ENCODE measurements around the gene PXMP2. TPM values are rescaled to one million over a fixed set of nuclear protein-coding genes. Genes with fewer than 3 reads are reported as not detected.

Gene PXMP2
- total and polyA plus RNA-seq, 3 experiments from 2014 or later, result 14.5 to 22.5 (median 21.2) TPM

- ChIA-PET POLR2A (no interaction called here), CTCF (no interaction called here)
- no peak for DNase-seq
- Histone ChIP-seq H3K4me1 (ENCODE audit: insufficient read depth, low read length) (peaks cover 3% of the 10 kb centered on the region), H3K4me3 (ENCODE audit: low read length) (no peak overlapping the region), H3K36me3 (ENCODE audit: insufficient read depth, low read length) (peaks cover 27% of the 10 kb centered on the region), H3K27ac (ENCODE audit: low read depth, low read length) (no peak overlapping the region), H3K27me3 (ENCODE audit: insufficient read depth, low read length, poor library complexity, severe bottlenecking) (no peaks in the 10 kb centered on the region), H3K9me3 (ENCODE audit: low read length) (no peaks in the 10 kb centered on the region)
- Mint-ChIP-seq H3K36me3 (peaks cover 0 to 63% (median 10%) of the 10 kb centered on the region in 3 donors), H3K27ac (peak overlapping the region in 1 of 8 donors; percentile 10), H3K4me3 (no peak overlapping the region), H3K27me3 (no peaks in the 10 kb centered on the region), H3K4me1 (peaks cover 8 to 22% (median 16%) of the 10 kb centered on the region in 3 donors), H3K9me3 (no peaks in the 10 kb centered on the region)
Observed at GRCh38 chr12:132717011-132717410, 29.6 kb downstream of the PXMP2 start.

GRCh38 chr12:132717531-132718387 lies 30.4 kb downstream of the PXMP2 start:
- ChIA-PET CTCF (no interaction called here), POLR2A (no interaction called here)
- Histone ChIP-seq H3K4me1 (ENCODE audit: insufficient read depth, low read length) (no peaks in the 10 kb centered on the region), H3K36me3 (ENCODE audit: insufficient read depth, low read length) (peaks cover 27% of the 10 kb centered on the region), H3K27ac (ENCODE audit: low read depth, low read length) (no peak overlapping the region), H3K27me3 (ENCODE audit: insufficient read depth, low read length, poor library complexity, severe bottlenecking) (no peaks in the 10 kb centered on the region), H3K4me3 (ENCODE audit: low read length) (no peak overlapping the region), H3K9me3 (ENCODE audit: low read length) (no peaks in the 10 kb centered on the region)
- peaks cover 5 to 17% (median 12%) of the 10 kb centered on the region in 3 donors for H3K4me1 Mint-ChIP-seq
- peaks cover 0 to 65% (median 10%) of the 10 kb centered on the region in 3 donors for H3K36me3 Mint-ChIP-seq
- no peak overlapping the region for H3K4me3 Mint-ChIP-seq
- no peaks in the 10 kb centered on the region for H3K27me3 Mint-ChIP-seq
- H3K27ac Mint-ChIP-seq, result peak overlapping the region in 2 of 8 donors; percentile 10 to 27
- H3K9me3 Mint-ChIP-seq, result no peaks in the 10 kb centered on the region
- DNase-seq, result no peak

DNA sequence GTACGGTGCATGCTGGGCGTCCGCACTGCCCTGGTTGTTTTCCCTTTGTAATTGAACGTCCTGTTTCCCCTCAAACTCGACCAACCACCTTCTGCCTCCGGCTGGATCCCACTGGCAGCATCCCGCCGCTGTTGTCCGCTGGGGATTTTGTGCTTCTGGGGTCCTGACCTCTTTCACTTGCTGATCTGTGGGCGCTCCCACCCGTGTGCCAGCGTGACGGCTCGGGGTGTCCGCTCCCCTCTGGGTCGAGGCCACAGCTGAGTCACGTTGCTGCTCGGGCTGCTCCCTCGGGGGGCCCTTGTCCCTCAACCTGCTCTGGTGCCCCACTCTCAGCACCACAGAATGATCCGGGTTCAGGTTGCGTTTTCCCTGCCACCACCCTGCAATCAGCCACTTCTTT lies 31.3 kb downstream of the PXMP2 start:
- Histone ChIP-seq H3K4me3 (ENCODE audit: low read length) (no peak overlapping the region), H3K4me1 (ENCODE audit: insufficient read depth, low read length) (no peaks in the 10 kb centered on the region), H3K9me3 (ENCODE audit: low read length) (no peaks in the 10 kb centered on the region), H3K27me3 (ENCODE audit: insufficient read depth, low read length, poor library complexity, severe bottlenecking) (no peaks in the 10 kb centered on the region), H3K36me3 (ENCODE audit: insufficient read depth, low read length) (peaks cover 27% of the 10 kb centered on the region), H3K27ac (ENCODE audit: low read depth, low read length) (no peak overlapping the region)
- Mint-ChIP-seq H3K27me3 (no peaks in the 10 kb centered on the region), H3K27ac (peak overlapping the region in 1 of 8 donors; percentile 81), H3K4me3 (peak overlapping the region in 1 of 7 donors; percentile 52), H3K9me3 (no peaks in the 10 kb centered on the region), H3K4me1 (peaks cover 3 to 8% (median 4%) of the 10 kb centered on the region in 3 donors), H3K36me3 (peaks cover 0 to 70% (median 10%) of the 10 kb centered on the region in 3 donors)
- DNase-seq, result no peak
- ChIA-PET POLR2A (no interaction called here), CTCF (no interaction called here)

- Mint-ChIP-seq H3K9me3 (no peaks in the 10 kb centered on the region), H3K4me3 (no peak overlapping the region), H3K27me3 (no peaks in the 10 kb centered on the region), H3K4me1 (peaks cover 3% of the 10 kb centered on the region in 3 donors), H3K27ac (peak overlapping the region in 1 of 8 donors; percentile 81), H3K36me3 (peaks cover 0 to 75% (median 10%) of the 10 kb centered on the region in 3 donors)
- Histone ChIP-seq H3K4me3 (ENCODE audit: low read length) (no peak overlapping the region), H3K36me3 (ENCODE audit: insufficient read depth, low read length) (peaks cover 30% of the 10 kb centered on the region), H3K4me1 (ENCODE audit: insufficient read depth, low read length) (no peaks in the 10 kb centered on the region), H3K27me3 (ENCODE audit: insufficient read depth, low read length, poor library complexity, severe bottlenecking) (no peaks in the 10 kb centered on the region), H3K9me3 (ENCODE audit: low read length) (no peaks in the 10 kb centered on the region), H3K27ac (ENCODE audit: low read depth, low read length) (no peak overlapping the region)
- CTCF ChIA-PET, result no interaction called here
- POLR2A ChIA-PET, result no interaction called here
- DNase-seq, result no peak
Observed at GRCh38 chr12:132719141-132719953, 32.0 kb downstream of the PXMP2 start.

DNA sequence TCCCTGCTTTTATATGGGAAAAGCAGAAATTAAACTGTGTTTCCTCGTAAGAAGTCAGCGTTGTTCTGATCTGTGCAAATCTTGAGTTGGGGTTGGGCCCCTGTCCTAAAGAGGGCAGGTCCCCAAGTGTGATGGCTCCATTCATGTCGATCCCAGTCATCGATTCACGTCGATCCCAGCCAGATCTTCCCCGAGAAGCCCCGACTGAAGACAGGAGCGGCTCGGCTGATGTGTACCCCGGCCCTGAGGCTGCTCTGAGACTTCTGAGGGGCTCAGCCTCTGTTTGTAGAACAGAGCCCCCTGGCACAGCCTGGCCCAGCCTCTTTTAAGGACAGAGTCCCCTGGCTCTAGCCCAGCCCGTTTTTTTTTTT lies 32.6 kb downstream of the PXMP2 start:
- CTCF ChIA-PET, result no interaction called here
- Mint-ChIP-seq H3K27ac (peak overlapping the region in 1 of 8 donors; percentile 36), H3K4me3 (no peak overlapping the region), H3K36me3 (peaks cover 0 to 74% (median 7%) of the 10 kb centered on the region in 3 donors), H3K4me1 (no peaks in the 10 kb centered on the region), H3K9me3 (no peaks in the 10 kb centered on the region), H3K27me3 (no peaks in the 10 kb centered on the region)
- Histone ChIP-seq H3K4me3 (ENCODE audit: low read length) (no peak overlapping the region), H3K9me3 (ENCODE audit: low read length) (no peaks in the 10 kb centered on the region), H3K27me3 (ENCODE audit: insufficient read depth, low read length, poor library complexity, severe bottlenecking) (no peaks in the 10 kb centered on the region), H3K4me1 (ENCODE audit: insufficient read depth, low read length) (no peaks in the 10 kb centered on the region), H3K36me3 (ENCODE audit: insufficient read depth, low read length) (peaks cover 25% of the 10 kb centered on the region), H3K27ac (ENCODE audit: low read depth, low read length) (no peak overlapping the region)
- no peak for DNase-seq
- POLR2A ChIA-PET, result no interaction called here

DNA sequence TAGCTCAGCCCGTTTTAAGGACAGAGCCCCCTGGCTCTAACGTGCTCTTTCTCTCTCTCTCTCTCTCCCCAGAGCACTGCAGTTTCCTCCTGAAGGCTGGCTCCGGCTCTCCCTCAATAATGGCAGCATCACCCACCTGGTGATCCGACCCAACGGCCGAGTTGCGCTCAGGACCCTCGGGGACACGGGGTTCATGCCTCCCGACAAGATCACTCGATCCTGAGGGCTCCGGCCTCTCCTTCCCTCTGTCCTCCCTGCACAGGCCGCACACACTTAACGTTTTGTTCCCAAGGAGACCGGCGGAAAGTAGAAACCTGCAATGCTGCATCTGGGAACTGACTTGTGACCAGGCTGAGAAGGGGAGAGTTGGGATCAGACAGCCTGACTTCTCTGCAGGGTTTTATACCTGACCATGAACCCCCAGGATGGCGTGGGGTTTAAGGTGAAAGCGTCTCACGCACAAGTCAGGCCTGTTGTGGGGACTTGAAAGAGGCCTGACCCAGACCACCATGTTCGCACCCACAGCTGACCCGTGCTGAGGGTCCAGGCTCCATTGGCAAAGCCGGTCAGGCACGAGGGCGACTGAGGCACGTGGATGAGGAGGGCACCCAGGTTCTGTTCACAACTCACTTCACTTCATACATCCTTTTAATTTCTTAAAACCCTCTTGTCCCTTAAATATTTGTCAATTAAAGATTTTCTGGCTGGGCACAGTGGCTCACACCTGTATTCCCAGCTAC lies 33.4 kb downstream of the PXMP2 start:
- H3K4me1 Mint-ChIP-seq, result no peaks in the 10 kb centered on the region
- Histone ChIP-seq H3K4me1 (ENCODE audit: insufficient read depth, low read length) (no peaks in the 10 kb centered on the region), H3K27ac (ENCODE audit: low read depth, low read length) (no peak overlapping the region), H3K27me3 (ENCODE audit: insufficient read depth, low read length, poor library complexity, severe bottlenecking) (no peaks in the 10 kb centered on the region), H3K4me3 (ENCODE audit: low read length) (no peak overlapping the region), H3K9me3 (ENCODE audit: low read length) (no peaks in the 10 kb centered on the region), H3K36me3 (ENCODE audit: insufficient read depth, low read length) (peaks cover 25% of the 10 kb centered on the region)
- H3K4me3 Mint-ChIP-seq, result no peak overlapping the region
- CTCF ChIA-PET, result no interaction called here
- H3K9me3 Mint-ChIP-seq, result no peaks in the 10 kb centered on the region
- no peaks in the 10 kb centered on the region for H3K27me3 Mint-ChIP-seq
- no peak for DNase-seq
- H3K27ac Mint-ChIP-seq, result peak overlapping the region in 1 of 8 donors; percentile 43
- POLR2A ChIA-PET, result interaction anchor here (0.6 kb wide), 1 partner anchor 15 kb away, joined by 8 read pairs; no protein-coding TSS in a partner anchor
- H3K36me3 Mint-ChIP-seq, result peaks cover under 1 to 76% (median 7%) of the 10 kb centered on the region in 3 donors

DNA sequence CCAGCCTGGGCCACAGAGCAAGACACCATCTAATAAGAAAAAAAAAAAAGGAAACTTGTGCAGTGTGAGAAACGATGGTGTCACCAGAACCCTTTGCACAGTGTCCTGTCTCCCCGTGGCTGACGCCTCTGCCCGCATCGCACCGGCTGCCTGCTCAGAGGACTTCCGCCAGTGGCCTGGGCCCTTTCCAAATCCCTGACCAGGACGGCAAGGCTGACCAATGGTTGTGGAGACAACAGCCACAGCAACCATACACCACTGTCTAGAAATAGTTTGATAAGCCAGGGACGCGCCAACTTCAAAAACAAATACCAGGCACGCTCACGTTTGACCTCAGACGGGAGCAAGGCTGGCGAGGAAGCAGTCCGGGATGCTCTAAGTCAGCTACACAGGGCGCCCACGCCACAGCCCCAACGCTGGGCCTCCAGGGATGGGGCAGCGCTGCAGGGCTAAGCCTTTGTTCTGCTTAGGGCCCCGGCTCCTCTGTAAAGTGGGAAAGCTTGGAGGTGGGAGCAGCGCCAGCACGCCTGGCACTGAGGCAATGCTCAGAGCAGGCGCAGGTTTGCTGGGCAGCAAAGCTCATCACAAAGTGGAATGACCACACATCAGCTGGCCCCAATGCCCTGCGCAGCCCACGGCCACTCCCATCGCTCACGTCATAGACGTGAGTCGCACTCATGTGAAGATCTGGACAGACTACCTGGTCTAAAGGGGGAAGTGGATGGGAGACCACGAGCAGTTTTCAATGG lies 35.8 kb downstream of the PXMP2 start:
- ChIA-PET CTCF (no interaction called here), POLR2A (no interaction called here)
- Mint-ChIP-seq H3K9me3 (no peaks in the 10 kb centered on the region), H3K4me3 (no peak overlapping the region), H3K36me3 (peaks cover 5 to 86% (median 19%) of the 10 kb centered on the region in 3 donors), H3K27me3 (no peaks in the 10 kb centered on the region), H3K4me1 (no peaks in the 10 kb centered on the region), H3K27ac (peak overlapping the region in 2 of 8 donors; percentile 15 to 36)
- H3K27ac ChIP-seq (ENCODE audit: low read depth, low read length), result no peak overlapping the region
- no peaks in the 10 kb centered on the region for H3K27me3 ChIP-seq (ENCODE audit: insufficient read depth, low read length, poor library complexity, severe bottlenecking)
- H3K4me3 ChIP-seq (ENCODE audit: low read length), result no peak overlapping the region
- no peaks in the 10 kb centered on the region for H3K9me3 ChIP-seq (ENCODE audit: low read length)
- no peaks in the 10 kb centered on the region for H3K4me1 ChIP-seq (ENCODE audit: insufficient read depth, low read length)
- H3K36me3 ChIP-seq (ENCODE audit: insufficient read depth, low read length), result peaks cover 46% of the 10 kb centered on the region
- DNase-seq, result no peak
